Esophagus muscularis mucosa (tissue), 4 donors: Measurements from ENCODE around the gene PHF11. TPM values are rescaled to one million over a fixed set of nuclear protein-coding genes. Genes with fewer than 3 reads are reported as not detected.
A peak's percentile ranks its signal among the peaks of the same experiment; 100 is the strongest.
"Not testable (repeated sequence)": the region's sequence is repeated elsewhere in the genome, so short reads cannot be mapped to it uniquely, and the experiment has no call there.

Source experiments
- DNase-seq: peaks from one replicate; pipeline ENCODE4 v3.0.0-alpha.2; 2017; ENCODE audit errors: extremely low spot score
- H3K27ac ChIP-seq, 4 donors: fragments of 200-600 bp; sonication (generic); replicated peaks in 1 of 4; 1 replicate in 3 of 4; 2 replicates in 1 of 4; pipeline ENCODE4 v1.5.1; 2016 to 2019; ENCODE audit warnings: mild to moderate bottlenecking in 1 of 4
- H3K27me3 ChIP-seq, 4 donors: fragments of 200-600 bp; sonication (generic); one replicate each; pipeline versions ENCODE4 v1.5.1 to v1.6.0; 2016 to 2019
- H3K36me3 ChIP-seq, 4 donors: fragments of 200-600 bp; sonication (generic); one replicate each; pipeline ENCODE4 v1.5.1; 2016 to 2019
- H3K4me1 ChIP-seq, 4 donors: fragments of 200-600 bp; sonication (generic); one replicate each; pipeline ENCODE4 v1.5.1; 2016 to 2019
- H3K4me3 ChIP-seq, 4 donors: fragments of 200-600 bp; sonication (generic); 1 replicate in 2 of 4; 2 replicates in 2 of 4; pipeline ENCODE4 v1.5.1; 2016 to 2019; ENCODE audit warnings: mild to moderate bottlenecking in 4 of 4, moderate library complexity in 1 of 4
- H3K9me3 ChIP-seq, 4 donors: fragments of 200-600 bp; sonication (generic); 1 replicate in 3 of 4; 2 replicates in 1 of 4; pipeline ENCODE4 v1.5.1; 2016 to 2019
- CTCF ChIP-seq, 3 experiments: fragments of 200-600 bp in 2 of 3; fragments of 450-650 bp in 1 of 3; sonication (generic) in 2 of 3; IDR thresholded peaks; one replicate each; pipeline ENCODE4 v1.5.1; 2017 to 2019; ENCODE audit warnings: antibody characterized with exemption in 3 of 3, mild to moderate bottlenecking in 2 of 3, moderate library complexity in 1 of 3
- EP300 ChIP-seq: sonication (generic); formaldehyde crosslinking; IDR thresholded peaks from one replicate; pipeline ENCODE4 v1.6.1; 2017; ENCODE audit warnings: antibody characterized with exemption
- POLR2A ChIP-seq: fragments of 450-650 bp; IDR thresholded peaks from one replicate; pipeline ENCODE4 v1.6.1; 2017; ENCODE audit warnings: antibody characterized with exemption, moderate library complexity, mild to moderate bottlenecking, low read depth
- POLR2AphosphoS5 ChIP-seq, 2 donors: sonication (generic); formaldehyde crosslinking; IDR thresholded peaks; one replicate each; pipeline ENCODE4 v1.6.1; 2017; ENCODE audit warnings: antibody characterized with exemption in 2 of 2
- WGBS: methylation state at CpG from one replicate; pipeline ENCODE4 v1.1.5; 2018; 5-methylcytosine and 5-hydroxymethylcytosine counted together
- intact Hi-C: fragments of 100-400 bp; cut with DNase I; formaldehyde crosslinking; loops from one replicate; pipeline ENCODE4 v1.15.1; 2023
- total RNA-seq, 4 donors: library from RNA; depleted of rRNA; stranded (reverse); fragments of >200 nt; gene quantifications; one replicate each; pipeline versions ENCODE4 v1.1.0 to v1.2.1, GENCODE V29; 2016

Gene PHF11
- total RNA-seq, 4 donors from 2014 or later = 27.5 to 54.0 (median 31.2) TPM

GRCh38 chr13:49494645-49495044 lies 1.1 kb upstream of the PHF11 start:
- DNase-seq = no peak
- 62% methylated on average over 2 of the region's 2 CpGs for WGBS
- H3K27ac ChIP-seq = peak overlapping the region; percentile 94 to 98 (median 94)
- TF ChIP-seq EP300 = no peak
- TF ChIP-seq POLR2A = no peak
- no peak for TF ChIP-seq CTCF (IDR thresholded peaks at IDR 0.05)
- TF ChIP-seq POLR2AphosphoS5 (IDR thresholded peaks at IDR 0.05) = no peak
- H3K9me3 ChIP-seq = no peaks in the 10 kb centered on the region
- H3K4me1 ChIP-seq = peaks cover 0 to 28% (median 12%) of the 10 kb centered on the region in 4 donors
- H3K27me3 ChIP-seq = no peaks in the 10 kb centered on the region
- peaks cover 0 to 12% (median 7%) of the 10 kb centered on the region in 4 donors for H3K36me3 ChIP-seq
- intact Hi-C loops = no loop called here
- H3K4me3 ChIP-seq = peak overlapping the region; percentile 68 to 76 (median 72)

GRCh38 chr13:49496837-49497236 lies 1.1 kb downstream of the PHF11 start:
- DNase-seq, intact Hi-C loops, H3K9me3 ChIP-seq, H3K27me3 ChIP-seq, H3K36me3 ChIP-seq: not testable (repeated sequence)
- H3K27ac ChIP-seq = peak overlapping the region; percentile 94 to 98 (median 94)
- WGBS = 76% methylated on average over 11 of the region's 11 CpGs
- peak overlapping the region in 2 of 4 donors; percentile 68 to 76 for H3K4me3 ChIP-seq
- peaks cover 0 to 28% (median 13%) of the 10 kb centered on the region in 4 donors for H3K4me1 ChIP-seq

GRCh38 chr13:49497272-49497671 lies 1.5 kb downstream of the PHF11 start:
- WGBS = 86% methylated on average over 5 of the region's 5 CpGs
- no peak for DNase-seq
- H3K27ac ChIP-seq = peak overlapping the region in 3 of 4 donors; percentile 8 to 98 (median 94)
- TF ChIP-seq POLR2A (no peak), CTCF (IDR thresholded peaks at IDR 0.05) (no peak), POLR2AphosphoS5 (IDR thresholded peaks at IDR 0.05) (no peak), EP300 (no peak)
- H3K4me3 ChIP-seq = no peak overlapping the region
- peaks cover 0 to 28% (median 13%) of the 10 kb centered on the region in 4 donors for H3K4me1 ChIP-seq
- no peaks in the 10 kb centered on the region for H3K27me3 ChIP-seq
- intact Hi-C loops = no loop called here
- no peaks in the 10 kb centered on the region for H3K9me3 ChIP-seq
- peaks cover 0 to 4% (median under 1%) of the 10 kb centered on the region in 4 donors for H3K36me3 ChIP-seq

GRCh38 chr13:49498206-49498605 lies 2.5 kb downstream of the PHF11 start:
- Histone ChIP-seq H3K9me3 (no peaks in the 10 kb centered on the region), H3K36me3 (no peaks in the 10 kb centered on the region), H3K4me1 (peaks cover 0 to 34% (median 20%) of the 10 kb centered on the region in 4 donors), H3K27ac (peak overlapping the region in 1 of 4 donors; percentile 98), H3K27me3 (no peaks in the 10 kb centered on the region), H3K4me3 (no peak overlapping the region)
- WGBS = 83% methylated on average over 4 of the region's 4 CpGs
- no peak for DNase-seq
- intact Hi-C loops = no loop called here
- no peak for TF ChIP-seq EP300
- TF ChIP-seq POLR2A = no peak
- TF ChIP-seq POLR2AphosphoS5 (IDR thresholded peaks at IDR 0.05) = no peak
- no peak for TF ChIP-seq CTCF (IDR thresholded peaks at IDR 0.05)

- peaks cover 0 to 25% (median 16%) of the 10 kb centered on the region in 4 donors for H3K4me1 ChIP-seq
- whole genome bisulfite sequencing = 73% methylated on average over 6 of the region's 6 CpGs
- intact Hi-C loops = no loop called here
These were observed 4.3 kb downstream of the PHF11 start for GRCh38 chr13:49499889-49500660.

More at GRCh38 chr13:49499889-49500660, 4.3 kb downstream of the PHF11 start:
- no peaks in the 10 kb centered on the region for H3K36me3 ChIP-seq
- no peaks in the 10 kb centered on the region for H3K9me3 ChIP-seq
- no peak overlapping the region for H3K4me3 ChIP-seq
- DNase-seq = no peak
- no peak for TF ChIP-seq POLR2A
- TF ChIP-seq EP300 = no peak
- no peak for TF ChIP-seq POLR2AphosphoS5 (IDR thresholded peaks at IDR 0.05)
- TF ChIP-seq CTCF (IDR thresholded peaks at IDR 0.05) = no peak
- no peaks in the 10 kb centered on the region for H3K27me3 ChIP-seq
- peak overlapping the region in 1 of 4 donors; percentile 8 for H3K27ac ChIP-seq
